CMK (cell line): ENCODE measurements around the gene ZNF189.

Experiments used
- DNase-seq: peaks from one replicate; pipeline ENCODE4 v3.0.0-alpha.2; 2010; ENCODE audit warnings: low read depth

ZNF189 gene

DNA sequence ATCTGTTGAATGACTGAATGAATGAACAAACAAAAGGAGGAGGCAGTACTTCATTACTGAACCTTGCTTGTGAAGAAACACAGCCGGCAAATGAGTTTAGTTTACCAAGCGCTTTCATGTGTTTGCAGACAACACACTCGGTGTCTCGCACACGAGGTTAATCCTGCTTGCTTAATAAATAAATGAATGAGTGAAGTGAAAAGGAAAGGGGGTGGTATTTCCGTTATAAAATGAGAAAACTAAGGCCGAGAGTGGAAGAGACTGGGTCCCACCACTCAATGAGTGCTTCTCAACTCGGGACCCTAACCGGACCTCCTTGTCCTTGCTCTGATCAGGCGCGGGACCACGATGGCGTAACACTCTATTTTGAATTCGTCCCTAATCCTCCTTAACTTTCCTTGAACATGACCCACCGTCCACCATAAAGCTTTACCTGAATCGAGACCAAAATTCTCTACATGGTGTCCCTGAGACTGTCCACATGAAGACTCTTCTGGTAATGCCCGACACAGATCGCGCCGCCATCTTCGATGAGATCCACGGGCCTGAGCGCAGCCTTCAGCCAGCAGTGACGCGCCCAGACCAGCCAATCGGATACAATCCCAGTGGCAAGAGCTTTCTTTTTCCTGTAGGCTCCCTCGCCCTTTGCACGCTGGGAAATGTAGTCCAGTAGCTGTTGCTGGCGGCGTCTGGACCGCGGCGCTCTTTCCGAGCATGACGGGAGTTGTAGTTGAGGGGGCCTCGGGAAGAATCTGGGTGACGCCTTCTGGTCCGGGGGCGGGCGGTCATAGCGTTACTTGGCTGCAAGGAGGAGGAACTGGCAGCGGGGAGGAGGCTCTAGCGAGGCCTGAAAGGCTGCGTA is at the start of gene ZNF189, which contains the start of gene MRPL50:
Gene ZNF189 (plus strand): TSS at position 784 of the 862 bp plus-strand sequence. CDS start 306 bp downstream, outside the sequence.
Gene MRPL50 (minus strand): TSS at position 551 of the 862 bp plus-strand sequence. CDS start 26 bp downstream, at position 525.
- DNase-seq, result peak; percentile 93

DNA sequence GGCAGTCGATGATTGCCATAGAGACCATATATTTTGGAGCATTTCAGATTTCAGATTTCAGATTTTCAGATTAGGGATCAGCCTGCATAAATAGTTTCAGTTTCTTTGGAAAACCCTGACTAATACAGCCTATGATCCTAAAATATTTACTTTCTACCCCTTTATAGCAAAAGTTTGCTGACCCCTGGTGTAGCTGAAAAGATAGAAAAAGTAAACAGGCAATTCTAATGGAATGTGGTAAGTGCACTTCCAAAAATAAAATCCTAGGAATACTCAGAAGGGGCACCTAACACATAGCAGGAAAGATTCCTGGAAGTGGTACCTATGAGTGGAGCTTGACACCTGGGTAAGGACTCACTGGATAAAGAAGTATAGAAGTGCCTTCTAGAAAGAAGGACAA is 48.4 kb upstream of the ZNF189 start:
- DNase-seq, result no peak

DNA sequence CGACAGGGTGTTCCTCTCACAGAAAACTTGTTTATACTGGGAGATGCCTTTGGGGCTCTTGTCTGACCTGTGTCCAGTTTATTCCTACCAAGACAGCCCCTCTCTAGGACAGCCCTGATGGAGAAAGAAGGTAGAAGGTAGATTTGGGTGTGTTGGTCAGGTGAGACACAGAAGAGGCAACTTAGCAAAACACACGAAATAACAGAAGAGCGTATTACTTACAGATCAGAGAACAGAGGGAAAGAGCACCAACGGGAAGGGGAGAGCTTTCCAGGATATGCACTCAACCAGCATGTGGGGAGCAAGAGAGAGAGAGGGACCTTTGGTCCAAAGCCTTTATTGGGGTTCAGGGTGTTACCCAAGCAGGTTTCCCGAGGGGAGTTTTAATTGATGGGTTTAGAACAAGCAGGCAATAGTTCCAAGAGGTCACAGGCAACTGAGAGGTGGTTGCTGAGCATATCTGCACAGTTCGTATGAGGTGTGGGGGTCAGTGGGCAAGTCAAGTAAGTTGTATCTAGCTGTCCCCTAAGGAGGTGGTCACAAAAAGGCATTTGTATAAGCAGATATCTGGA is 45.7 kb upstream of the ZNF189 start:
- DNase-seq, result no peak

DNA sequence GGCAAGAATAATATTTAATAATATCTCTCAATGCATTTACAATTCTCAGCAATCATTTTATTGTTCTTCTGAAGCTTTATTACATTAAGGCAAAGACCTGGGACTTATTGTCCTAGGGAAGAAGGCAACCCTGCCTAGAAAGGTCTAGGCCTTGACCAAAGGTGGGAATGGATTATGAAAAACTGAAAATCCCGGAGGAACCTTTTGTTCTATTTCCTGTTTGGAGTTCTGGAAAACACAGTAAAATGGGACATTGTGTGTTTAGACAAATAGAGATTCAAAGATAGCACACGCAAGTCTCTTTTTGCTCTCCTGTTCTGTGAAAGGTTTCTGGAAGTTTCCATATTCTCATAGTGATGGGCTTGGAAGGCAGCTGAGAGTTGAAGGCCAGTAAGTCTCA is 45.0 kb upstream of the ZNF189 start:
- no peak for DNase-seq

DNA sequence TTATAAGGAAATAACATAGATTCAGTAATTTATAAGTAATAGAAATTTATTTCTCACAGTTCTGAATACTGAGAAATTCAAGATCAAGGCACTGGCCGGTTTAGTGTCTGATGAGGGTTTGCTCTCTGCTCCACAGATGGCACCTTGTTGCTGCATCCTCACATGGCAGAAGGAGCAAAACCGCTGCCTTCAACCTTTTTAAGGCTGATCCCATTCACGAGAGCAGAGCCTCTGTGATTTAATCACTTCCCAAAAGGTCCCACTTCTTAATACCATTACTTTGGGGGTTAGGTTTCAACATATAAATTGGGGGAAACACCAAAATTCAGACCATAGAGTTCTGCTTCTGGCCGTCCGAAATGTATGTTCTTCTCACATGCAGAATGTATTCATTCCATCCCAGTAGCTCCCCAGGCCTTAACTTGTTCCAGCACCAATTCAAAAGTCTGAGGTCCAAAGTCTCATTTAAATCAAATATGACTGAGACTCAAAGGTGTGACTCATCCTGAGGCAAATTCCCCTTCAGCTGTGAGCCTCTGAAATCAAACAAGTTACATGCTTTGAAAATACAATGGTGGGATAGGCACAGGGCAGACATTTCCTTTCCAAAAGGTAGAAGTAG is 44.4 kb upstream of the ZNF189 start:
- no peak for DNase-seq

DNA sequence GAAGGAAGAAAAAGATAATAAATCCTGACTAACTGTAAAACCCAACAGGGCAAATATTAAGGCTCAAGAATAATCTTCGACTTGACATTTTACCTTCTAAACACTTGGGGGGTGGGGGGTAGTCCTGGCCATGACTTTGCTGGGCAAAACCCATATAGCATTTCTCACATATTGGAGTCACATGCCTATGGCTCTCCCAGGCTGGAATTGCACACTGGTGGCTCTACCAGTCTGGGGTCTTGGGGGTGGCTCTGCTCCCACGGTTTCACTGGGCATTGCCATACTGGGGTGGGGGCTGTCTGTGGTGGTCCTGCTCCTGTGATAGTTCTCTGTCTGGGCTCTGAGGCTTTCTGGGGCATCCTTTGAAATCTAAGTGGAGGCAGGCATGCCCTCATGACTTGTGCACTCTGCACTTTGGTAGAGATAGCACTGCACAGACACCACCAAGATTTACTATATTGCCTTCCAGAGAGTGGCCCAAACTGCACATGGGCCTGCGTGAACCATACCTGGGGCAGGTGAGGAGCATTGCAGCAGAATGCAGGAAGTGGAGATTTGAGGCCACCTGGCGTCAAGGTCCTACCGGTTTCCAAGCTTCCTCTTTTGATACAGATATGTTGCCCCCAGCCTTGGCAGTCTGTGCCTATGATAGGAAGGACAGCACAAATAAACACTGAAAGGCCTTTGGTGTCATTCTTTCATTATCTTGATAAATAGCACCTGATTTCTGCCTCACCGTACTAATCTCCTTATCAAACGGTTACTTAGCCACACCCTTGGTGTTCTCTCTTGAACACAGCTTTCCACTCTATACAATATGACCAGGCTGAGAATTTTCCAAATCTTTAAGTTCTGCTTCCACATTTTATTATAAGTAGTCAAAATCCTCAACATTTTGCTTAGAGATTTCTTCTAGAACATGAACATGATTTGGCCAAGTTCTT is 43.6 kb upstream of the ZNF189 start:
- no peak for DNase-seq

DNA sequence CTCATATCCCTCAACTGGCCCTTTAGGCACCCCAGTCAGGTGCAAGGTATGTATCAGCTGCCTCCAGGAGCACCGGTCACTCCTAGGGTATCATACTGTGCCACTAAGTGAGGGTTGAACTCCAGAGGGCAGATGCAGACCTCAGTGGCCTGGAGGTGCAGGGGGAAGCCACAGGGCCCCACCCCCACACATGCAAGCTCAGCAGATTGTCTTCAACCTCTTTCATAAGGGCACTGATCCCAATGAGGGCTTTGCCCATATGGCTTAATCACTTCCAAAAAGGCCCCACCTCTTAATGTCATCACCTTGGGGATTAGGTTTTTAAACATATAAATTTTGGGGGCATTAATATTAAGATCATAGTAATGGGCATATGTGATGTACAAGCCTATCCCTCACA is 42.0 kb upstream of the ZNF189 start:
- no peak for DNase-seq

DNA sequence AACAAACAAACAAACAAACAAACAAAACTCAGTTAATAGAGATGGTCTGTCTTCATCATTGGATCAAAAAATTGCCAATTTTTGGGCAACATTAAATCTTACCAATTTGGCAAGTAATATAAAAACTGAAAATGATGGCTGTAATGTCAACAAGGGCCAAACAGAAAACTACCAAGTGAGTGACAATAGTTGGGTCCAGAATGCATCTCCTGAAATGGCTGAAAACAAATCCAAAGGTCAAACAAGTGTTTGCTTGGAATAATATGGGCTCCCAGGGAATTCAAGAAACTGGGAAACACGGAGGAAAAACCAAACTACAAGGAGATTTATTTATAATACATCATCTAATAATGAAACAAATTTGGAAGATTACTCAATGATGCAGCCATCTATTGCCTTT is 39.0 kb upstream of the ZNF189 start:
- DNase-seq, result no peak

DNA sequence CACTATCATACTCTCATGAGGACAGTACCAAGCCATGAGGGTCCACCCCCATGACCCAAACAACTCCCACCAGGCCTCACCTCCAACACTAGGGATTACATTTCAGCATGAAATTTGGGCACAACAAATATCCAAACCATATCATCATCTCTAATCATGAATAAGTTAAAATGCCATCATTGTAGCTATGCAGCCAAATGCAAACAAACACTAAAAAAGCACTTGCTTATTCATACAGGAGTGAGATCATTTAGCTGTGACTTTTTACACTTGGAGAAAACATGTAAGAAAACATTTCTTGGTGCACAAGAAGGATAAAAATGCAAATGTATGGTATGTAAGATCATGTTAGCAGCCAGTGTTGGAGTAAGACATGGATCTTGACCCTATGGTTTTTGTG is 38.0 kb upstream of the ZNF189 start:
- DNase-seq, result no peak

DNA sequence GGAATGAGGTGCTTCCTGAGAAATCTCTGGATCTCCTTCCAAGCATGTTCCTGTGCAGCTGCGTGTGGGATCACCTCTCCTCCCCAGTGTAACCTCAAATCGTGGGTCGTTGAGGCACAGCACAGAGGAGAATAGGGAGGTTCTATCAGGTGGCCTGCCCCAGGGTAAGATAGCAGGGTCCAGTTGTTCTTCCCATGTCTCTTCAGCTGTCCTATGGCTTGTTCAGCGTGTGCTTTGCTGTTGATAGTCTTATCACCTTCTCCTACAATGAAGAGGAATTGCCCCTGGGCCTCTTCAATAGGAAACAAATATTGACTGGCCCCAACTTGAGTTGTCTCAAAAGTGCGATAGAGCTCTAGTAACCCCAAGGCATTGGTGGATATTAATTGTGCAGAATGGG is 36.2 kb upstream of the ZNF189 start:
- no peak for DNase-seq

DNA sequence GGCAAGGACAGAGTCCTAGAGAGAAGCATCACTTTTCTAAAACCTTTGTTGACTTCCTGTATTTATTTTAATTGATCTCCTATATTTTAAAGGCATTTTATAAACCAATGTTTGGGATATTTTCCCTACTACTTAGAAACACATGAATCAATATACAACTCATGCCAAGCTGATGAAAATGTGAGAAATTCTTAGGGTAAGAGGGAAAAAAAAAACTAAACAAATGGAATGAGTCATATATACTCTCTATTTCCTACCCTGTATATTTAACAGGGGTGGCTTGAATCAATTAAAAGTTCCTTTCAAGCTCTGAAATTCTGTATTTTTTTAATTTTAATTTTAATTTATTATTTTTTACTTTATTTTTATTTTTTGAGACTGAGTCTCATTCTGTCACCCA is 33.5 kb upstream of the ZNF189 start:
- DNase-seq, result no peak

DNA sequence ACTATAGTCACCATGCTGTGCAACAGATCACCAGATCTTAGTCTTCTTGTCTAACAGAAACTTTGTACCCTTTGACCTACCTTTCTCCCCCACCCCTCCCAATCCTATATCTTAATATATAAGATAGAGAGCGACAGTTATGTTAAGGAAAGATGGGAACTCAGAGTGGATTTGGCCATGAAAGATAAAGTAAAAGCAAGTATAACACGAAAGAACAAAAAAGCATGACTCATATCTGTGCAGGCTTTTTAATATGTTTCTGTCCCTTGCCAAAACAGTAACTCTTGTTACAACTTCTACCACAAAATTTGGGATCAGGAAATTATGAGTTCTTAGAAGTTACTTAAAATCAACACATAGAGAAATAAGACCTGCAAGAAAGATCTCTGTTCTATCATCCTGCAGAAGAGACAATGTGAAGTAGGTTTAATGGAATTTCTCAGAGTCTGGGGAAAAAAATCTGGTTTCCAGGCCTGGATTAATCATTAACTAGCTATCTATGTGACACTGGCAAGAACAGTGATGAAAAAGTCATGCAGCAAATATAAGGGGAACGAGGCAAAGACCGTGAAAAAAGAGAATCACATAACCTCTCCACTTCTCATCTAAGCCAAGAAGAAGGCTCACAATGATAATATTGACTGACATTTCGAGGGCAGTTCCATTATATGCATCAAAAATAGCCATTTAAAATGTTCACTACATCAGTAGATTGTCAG is 32.5 kb upstream of the ZNF189 start:
- DNase-seq, result no peak

DNA sequence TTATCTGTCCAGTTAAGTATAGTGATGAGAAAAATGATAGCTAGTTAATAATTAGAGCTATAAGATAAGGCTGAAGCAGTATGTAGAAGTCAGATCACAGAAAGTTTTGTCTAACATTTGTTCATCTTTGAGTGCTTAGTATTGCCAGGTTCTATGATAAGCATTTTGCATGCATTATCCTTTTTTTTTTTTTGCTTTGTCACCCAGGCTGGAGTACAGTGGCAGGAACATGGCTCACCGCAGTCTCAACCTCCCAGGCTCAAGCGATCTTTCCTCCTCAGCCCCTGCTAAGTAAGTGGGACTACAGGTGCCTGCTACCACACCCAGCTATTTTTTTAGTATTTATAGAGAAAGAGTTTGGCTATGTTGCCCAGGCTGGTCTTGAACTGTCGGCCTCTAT is 31.3 kb upstream of the ZNF189 start:
- no peak for DNase-seq

DNA sequence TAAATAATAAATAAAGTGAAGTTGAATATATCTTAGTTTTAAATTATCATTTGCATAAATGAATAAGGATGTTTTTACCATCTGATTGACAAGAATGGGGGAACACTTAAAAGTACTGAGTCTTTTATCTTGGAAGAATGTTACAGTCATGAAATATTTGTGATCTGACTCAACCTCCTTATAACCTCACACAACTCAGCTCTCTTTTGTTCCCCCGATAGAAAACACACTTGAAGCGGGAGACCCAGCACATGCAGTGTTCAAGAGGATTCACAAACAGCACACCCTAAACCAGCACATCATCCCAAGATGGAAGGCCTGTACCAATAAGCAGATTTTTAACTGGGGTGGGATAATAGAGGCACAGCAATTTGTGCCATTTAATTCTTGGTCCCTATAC is 29.4 kb upstream of the ZNF189 start:
- no peak for DNase-seq

DNA sequence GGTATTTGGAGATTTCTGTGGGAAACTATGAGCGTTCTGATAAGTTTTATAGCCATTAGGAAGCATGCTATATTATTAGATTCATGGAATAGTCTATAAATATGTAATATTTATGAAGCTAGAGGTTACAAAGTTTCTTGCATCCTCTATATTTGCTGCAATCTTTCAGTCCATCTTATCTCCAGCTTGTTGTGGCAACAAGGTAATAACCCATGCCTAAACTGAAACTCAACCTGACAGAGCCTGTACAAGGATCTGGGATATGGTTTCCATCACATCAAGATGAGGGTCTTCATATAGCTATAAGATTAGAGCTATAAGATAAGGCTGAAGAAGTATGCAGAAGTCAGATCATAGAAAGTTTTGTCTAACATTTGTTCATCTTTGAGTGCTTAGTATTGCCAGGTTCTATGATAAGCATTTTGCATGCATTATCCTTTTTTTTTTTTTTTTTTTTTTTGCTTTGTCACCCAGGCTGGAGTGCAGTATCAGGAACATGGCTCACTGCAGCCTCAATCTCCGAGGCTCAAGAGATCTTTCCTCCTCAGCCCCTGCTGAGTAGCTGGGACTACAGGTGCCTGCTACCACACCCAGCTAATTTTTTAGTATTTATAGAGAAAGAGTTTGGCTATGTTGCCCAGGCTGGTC is 28.6 kb upstream of the ZNF189 start:
- no peak for DNase-seq

DNA sequence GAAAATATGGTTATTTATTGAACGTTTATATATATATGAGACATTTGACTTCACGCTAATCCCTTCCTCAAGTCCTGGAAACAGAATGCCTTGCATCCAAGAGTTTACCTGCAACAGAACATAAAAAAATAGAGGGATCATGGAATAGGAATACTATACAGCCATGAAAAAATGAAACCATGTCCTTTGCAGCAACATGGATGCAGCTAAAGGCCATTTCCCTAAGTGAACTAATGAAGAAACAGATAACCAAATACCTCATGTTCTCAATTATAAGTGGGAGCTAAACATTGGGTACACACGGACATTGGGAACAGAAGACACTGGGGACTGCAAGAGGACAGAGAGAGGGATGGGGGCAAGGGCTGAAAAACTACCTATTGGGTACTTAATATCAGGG is 26.8 kb upstream of the ZNF189 start:
- DNase-seq, result no peak

DNA sequence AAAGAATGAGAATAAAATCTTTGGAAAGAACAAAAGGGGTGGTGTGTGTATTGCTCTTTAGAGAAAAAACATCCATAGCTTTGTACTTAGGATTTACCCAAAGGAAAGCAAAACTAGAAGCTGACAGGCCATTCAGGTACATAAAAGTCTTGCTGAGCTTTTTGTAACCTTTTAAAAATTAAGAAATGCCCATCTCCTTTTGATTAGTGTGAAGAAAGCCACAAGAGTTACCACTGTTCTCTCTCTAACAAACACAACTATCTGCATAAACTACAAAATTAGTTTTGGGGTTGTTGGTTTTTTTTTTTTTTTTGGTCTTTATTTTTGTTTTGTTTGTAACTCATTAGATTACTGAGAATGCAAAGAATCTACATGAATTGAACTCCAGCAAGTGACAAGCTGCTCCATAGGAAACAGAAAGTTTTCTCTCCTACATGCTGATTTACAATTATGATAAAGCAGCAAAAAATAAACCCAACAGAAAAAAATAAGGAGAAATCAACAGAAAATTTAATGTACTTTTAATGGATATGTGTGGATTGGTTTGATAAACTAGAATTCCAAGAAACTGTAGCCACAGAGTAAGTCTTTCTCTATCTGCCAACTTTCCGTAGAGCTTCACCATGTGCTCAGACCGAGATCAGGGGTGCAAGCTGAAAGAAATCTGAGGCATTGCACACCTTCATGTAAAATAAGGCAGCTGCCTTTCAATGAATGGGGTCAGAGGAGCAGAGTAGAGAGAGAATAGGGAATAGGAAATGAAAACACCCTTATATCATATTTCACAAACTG is 26.1 kb upstream of the ZNF189 start:
- DNase-seq, result no peak

DNA sequence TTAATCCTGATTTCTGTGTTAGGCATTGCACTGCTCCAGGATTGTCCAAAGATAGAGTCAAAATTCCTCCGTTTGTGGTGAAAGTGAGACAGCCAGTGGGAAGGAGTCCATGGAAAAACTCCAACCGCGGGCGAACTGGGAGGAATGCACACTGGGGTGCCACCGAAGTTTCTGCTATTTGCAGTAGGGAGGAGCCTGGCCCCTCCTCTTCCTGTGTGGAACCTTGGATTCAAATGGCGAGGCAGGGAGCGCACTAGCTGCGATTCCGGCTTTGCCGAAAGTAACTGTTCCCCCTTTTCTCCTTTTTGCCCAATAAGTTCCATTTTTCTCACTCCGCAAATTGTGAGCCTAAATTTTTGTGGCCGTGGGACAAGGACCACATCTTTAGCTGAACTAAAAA is 23.1 kb upstream of the ZNF189 start:
- DNase-seq, result no peak

DNA sequence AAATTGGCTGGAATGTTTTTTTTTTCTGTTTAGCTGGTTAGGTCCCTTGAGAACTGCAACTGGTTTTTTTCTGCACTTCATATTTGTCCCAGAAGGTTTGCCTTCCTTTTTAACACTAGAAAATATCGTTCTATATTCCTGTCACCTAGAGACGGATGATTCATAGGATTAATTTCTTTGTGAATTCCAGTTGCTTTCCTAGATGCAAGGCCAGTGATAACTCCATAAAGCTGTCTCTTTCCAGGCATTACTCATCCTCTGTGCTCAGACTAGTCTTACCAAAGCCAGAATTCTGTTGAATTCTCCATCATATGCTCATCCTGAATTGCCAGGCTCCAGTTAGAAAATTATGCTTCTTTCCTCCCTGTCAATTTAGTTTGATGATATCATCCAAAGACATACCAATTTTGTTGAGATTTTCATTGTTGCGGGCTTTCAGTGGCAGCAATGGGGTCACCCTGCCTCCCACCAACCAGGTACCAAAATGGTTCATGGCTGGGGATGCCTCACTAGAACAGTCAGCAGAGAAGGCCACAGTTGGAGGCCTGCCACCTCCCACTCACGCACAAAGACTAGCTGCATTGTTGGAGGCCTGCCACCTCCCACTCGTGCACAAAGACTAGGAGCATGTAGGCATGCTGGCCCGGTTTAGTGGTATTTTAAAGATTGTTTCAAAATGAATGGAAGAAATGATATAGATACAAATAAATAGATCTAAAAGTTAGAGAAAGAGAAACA is 22.4 kb upstream of the ZNF189 start:
- no peak for DNase-seq
